Activated CD8-positive, alpha-beta memory T cell treated with anti-CD3 and anti-CD28 coated beads, Interleukin-2, amount 50 U/mL, for 24 hours (primary cell): ENCODE results near the gene GGT7.
"Not testable (repeated sequence)": the region's sequence is repeated elsewhere in the genome, so short reads cannot be mapped to it uniquely, and the experiment has no call there.

Experiments used
- DNase-seq: peaks from one replicate; pipeline ENCODE4 v3.0.0-alpha.2; 2020; ENCODE audit errors: extremely low read depth

The GGT7 gene

GRCh38 chr20:34883087-34883688 is 10.5 kb upstream of the GGT7 start:
- no peak for DNase-seq

GRCh38 chr20:34881689-34882088 is 9.0 kb upstream of the GGT7 start:
- no peak for DNase-seq

GRCh38 chr20:34880971-34881370 is 8.3 kb upstream of the GGT7 start:
- not testable (repeated sequence) for DNase-seq

DNA sequence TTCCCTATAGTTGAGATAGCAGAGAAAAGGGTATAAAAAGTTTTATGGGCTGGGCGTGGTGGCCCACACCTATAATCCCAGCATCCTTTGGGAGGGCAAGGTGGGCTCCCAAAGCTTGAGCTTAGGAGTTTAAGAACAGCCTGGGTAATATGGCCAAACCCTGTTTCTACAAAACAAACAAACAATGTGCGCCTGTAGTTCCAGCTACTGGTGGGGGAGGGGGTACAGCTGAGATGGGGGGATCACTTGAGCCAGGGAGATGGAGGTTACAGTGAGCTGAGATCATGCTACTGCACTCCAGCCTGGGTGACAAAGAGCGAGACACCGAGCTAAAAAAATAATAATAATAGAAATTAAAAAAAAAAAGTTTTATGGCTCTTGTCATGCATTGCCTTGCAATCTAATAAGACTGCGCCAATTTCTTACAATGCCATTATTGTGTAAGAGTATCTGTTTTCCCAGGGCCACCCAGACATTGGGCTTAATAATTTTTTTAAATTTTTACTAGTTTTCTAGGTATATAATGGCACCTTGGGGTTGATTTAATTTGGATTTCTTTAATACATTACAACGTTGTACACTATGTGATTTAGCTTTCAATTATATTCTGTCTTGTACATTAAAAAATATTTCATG is 7.7 kb upstream of the GGT7 start:
- no peak for DNase-seq

DNA sequence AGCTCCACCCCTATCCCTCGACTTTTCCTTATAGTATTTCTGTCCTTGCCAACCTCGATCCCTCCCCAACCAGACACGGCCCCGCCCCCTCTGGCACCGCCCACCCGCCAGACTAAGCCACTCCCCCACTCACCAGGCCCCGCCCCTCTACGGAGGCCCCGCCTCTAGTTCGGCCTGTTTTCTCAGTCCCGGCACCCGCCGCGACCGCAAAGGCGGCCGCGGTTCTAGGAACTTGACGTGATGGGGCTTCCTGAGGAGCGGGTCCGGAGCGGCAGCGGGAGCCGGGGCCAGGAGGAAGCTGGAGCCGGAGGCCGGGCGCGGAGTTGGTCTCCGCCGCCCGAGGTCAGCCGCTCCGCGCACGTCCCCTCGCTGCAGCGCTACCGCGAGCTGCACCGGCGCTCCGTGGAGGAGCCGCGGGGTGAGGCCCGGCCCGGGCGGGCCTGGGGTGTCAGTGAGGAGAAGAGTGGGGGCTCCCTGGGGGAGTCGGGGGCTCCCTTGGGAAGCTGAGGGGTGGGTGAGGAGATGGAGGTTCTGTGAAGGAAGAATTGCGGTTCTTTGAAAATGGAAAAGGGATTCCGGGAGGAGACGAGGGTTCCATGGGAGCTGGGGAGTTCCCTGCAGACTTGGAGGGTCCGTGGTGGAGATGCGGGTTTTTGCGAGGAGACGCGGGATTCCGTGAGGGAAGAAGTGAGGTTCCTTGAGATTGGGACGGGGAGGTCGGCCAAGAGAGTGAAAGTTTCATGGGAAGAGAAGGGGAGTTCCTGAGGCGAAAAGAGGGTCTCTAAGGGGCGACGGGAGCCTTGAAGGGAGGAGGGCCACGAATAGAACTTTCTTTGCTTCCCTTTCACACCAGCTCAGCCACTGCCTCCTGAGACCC is 4.0 kb upstream of the GGT7 start, which contains the start of gene ACSS2:
TSS of gene ACSS2 (plus strand) at position 207 of the 877 bp plus-strand sequence. CDS start at position 241, 34 bp downstream.
- DNase-seq, result peak; percentile 79

DNA sequence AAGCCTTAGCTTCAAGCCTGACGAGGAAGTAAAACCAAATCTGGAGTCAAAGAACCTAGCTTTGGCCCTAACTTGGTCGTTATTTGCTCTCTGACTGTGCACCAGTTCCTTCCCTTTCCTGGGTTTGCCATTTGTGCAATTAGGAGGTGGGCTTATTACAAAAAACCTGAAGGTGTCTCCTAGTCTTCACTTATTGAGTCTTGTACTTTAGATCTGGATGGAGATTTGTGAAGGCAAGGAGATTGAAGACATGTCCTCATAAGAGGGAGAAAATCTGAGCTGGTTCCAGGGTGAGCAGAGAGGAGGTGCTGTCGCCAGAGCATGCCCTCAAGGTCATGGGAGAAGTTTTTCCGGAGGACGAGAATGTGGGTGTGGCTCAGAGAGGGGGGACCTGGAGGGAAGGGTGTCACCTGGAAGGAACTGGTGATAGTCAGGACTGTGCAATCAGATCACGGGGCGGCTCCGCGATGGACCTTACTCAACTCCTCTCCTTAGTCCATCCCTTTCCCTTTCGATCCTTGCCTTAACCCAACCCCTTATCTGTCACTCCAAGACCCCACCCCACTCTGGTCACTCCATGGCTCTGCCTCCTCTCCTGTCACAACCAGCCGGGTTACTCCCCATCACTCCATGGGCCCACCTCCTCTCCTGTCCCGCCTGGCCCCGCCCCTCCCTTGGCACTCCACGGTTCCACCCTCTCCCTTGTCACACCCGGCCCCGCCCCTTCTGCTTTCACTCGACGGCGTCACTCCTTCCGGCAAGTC is 3.2 kb upstream of the GGT7 start:
- no peak for DNase-seq

DNA sequence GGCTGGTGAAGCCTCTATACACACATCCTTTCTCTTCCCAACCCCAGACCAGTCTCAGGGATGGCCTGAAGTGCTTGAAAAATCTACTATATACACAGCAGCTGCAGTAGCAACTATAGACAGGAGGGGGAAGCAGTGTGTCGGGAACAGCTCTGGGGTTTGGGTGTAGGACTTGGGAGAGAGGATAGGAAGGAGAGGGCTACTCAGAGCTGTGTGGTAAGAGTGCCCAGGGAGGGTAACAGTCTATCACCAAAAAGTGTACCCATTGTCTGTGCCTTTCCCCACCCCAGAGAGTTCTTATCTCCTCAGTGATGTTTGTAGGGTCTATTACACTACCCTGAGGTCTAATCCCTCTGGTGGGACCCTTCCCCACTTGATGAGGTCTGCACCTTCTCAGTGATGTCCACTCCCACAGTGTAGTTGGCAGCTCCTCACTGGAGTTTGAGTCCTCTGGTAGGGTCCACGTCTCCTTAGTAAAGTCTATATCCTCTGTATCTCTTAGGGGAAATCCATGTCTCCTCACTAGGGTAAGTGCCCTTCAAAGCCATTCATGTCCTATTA is 1.5 kb upstream of the GGT7 start:
- DNase-seq, result peak; percentile 15

DNA sequence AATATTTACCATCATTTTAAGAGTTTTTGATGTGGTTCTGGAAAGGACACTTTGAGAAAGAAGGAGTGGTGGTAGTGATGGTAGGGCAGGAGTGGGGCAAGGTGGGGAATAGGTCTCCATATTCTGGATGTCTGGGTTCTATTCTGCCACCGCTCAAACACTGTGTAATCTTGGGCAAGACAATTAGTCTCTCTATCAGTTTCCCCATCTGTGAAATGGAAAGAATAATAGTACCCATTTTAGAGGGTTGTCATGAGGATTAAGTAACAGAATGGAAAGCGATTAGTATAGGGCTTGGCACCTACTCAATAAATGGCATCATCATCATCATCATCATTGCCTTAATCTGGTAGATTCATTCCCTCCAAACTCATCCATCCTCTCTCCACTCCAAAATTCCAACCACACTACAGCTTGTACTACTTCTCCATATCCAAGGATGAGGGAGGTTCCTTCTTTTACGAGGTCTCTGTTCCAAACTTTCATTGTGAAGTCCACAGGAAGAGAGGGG is 982 bp upstream of the GGT7 start:
- DNase-seq, result no peak

- DNase-seq, result no peak
Measured at GRCh38 chr20:34871966-34872621, 562 bp downstream of the GGT7 start.

GRCh38 chr20:34871320-34871926 is 1.2 kb downstream of the GGT7 start:
- no peak for DNase-seq

GRCh38 chr20:34864216-34864615 is 8.4 kb downstream of the GGT7 start:
- no peak for DNase-seq

- no peak for DNase-seq
Measured at GRCh38 chr20:34863421-34863965, 9.2 kb downstream of the GGT7 start.

DNA sequence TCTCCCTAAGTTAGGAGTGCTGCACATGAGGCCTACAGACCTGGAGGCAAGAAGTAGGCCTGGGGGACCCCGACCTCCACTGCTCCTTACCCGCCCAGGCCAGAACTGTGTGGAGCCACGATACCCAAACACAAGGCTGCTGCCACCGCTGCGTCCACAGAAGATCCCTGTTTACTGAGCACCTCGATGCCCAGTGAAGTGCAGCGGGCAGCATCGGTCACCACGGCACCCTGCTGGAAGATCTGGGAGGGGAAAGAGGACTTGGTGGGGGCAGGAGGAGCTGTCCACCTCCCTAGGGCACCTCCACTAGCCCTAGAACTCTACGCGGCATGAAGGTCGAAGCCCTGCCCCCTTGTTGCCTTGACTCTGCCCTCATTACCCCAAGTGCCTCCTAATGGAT is 9.9 kb downstream of the GGT7 start:
- DNase-seq, result no peak

DNA sequence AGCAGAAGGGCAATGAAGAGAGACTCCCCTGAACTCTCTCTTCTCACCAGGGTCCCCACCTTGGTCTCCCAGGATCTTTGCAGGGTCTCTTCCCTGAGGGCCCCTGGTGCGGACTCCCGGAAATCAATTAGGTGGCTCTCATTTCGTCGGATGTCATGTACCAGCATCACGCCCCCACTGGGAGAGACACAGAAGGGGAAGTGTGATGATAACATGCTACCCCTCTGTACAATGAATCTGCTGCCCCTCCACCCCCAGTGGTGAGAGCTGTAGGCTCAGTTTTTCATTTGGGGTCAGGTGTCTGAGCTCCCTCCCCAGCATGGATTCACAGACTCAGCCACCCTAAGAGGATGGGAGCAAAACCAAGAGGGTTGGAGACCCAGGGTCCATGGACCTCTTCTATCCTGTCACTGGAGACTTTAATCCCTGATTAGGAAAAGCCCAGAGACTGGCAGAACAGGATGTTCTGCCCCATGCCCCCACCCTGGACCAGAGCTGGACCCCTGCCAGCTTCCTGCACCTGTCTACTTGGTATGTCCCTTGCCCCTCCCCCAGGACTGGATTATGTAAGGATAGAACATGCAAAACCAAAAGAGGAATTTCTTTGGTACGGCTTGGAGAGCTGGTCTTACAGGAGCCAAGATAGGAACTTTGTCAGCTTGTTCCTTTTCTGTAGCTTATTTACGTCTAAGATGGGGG is 11.1 kb downstream of the GGT7 start:
- DNase-seq, result no peak

DNA sequence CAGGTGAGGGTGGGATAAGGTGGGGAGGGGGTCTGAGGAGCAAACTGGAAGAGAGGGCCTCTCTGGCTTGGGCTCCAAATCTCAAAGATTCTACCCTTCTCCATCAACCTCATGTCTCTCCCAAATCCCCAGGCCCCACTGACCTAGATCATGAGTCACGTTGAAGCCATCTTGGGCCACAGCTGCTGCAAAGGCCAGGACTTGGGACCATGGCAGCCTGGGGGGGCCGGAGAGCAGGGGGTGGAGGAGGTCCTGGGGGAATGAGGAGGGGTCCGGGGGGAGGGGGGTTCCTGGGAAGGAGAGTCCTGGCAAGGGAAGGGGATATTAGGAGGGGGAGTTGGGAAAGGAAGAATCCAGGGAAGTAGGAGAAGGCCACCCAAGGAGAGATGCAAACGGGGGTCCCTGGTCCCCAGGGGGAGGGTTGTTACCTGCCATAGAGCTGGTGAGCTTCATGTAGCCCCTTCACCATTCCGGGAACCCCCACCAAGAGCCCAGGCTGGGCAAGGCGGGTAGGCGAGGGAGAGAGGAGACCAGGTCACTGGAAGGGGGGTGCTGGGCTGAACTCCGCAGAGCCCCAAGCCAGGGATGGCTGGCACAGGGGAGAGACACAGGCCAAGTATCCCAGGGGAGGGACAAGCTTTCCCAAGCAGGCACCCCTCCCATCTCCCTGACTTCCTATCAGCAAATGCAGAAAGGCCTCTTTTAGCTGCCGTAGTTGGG is 12.7 kb downstream of the GGT7 start:
- DNase-seq, result no peak

GRCh38 chr20:34859367-34859766 is 13.3 kb downstream of the GGT7 start:
- no peak for DNase-seq

GRCh38 chr20:34852298-34852697 is 20.4 kb downstream of the GGT7 start:
- DNase-seq, result no peak

DNA sequence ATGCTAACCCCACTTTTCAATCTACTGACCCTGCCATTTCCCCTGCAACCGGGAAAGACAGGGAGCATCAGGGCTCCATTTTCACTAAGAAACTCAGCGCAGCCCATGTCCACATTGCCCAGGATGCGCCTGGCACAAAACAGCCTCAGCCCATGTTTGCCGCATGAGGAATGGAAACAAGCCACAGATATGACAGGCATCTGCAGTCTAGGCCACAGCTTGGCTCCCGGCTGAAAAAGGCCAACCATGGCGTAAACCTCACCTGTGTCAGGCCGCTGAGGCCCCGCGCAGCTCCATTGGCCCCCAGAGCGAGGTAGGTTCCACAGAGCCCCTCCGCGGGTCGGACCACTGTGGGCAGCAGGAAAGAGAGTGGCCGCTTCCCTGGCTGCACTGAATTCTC is 21.7 kb downstream of the GGT7 start:
- no peak for DNase-seq

DNA sequence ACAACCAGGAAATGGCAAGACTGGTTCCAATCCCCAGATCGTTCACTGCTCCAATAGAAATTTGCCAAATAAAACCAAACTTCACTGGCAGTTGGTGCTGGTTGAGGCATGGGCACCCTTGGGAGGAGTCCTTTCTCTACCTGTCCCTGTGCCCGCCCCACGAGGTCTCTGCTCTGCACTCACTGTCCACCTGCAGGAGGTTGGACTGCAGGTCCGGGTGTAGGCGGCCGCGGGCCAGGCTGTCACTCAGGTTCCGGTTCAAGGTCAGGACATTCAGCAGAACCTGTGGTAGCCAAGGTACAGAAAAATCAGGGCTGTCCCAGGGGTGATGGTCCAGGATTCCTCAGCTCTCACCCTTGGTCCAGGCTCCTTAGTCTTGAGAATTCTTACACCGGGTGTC is 22.9 kb downstream of the GGT7 start:
- DNase-seq, result no peak
